Thyroid gland (tissue), 4 donors: ENCODE data around the gene MYL10. TPM values are rescaled to one million over a fixed set of nuclear protein-coding genes. Genes with fewer than 3 reads are reported as not detected.

ENCODE experiments used
- DNase-seq, 2 donors: peaks; one replicate each; pipeline ENCODE4 v3.0.0-alpha.2; 2019
- H3K27ac ChIP-seq, 3 donors: fragments of 200-600 bp; sonication (generic); 1 replicate in 2 of 3; 2 replicates in 1 of 3; pipeline ENCODE4 v1.5.1; 2016 to 2019; ENCODE audit warnings: mild to moderate bottlenecking in 1 of 3, moderate library complexity in 1 of 3
- H3K27me3 ChIP-seq: fragments of 200-600 bp; sonication (generic); one replicate; pipeline ENCODE4 v1.5.1; 2019
- H3K36me3 ChIP-seq, 2 donors: fragments of 200-600 bp; sonication (generic); one replicate each; pipeline ENCODE4 v1.5.1; 2016 to 2019
- H3K4me1 ChIP-seq, 2 donors: fragments of 200-600 bp; sonication (generic); one replicate each; pipeline ENCODE4 v1.5.1; 2017 to 2019
- H3K4me3 ChIP-seq, 3 donors: fragments of 200-600 bp; sonication (generic); replicated peaks in 1 of 3; 1 replicate in 2 of 3; 2 replicates in 1 of 3; pipeline ENCODE4 v1.5.1; 2016; ENCODE audit warnings: mild to moderate bottlenecking in 1 of 3
- H3K9me3 ChIP-seq: fragments of 200-600 bp; sonication (generic); one replicate; pipeline ENCODE4 v1.5.1; 2017
- CTCF ChIP-seq, 6 experiments: fragments of 200-600 bp in 3 of 6; fragments of 450-650 bp in 3 of 6; sonication (generic) in 3 of 6; IDR thresholded peaks; one replicate each; pipeline ENCODE4 v1.5.1; 2016 to 2019; ENCODE audit warnings: antibody characterized with exemption in 6 of 6, mild to moderate bottlenecking in 2 of 6, inconsistent platforms in 1 of 6, moderate library complexity in 1 of 6
- POLR2A ChIP-seq, 2 donors: fragments of 450-650 bp; IDR thresholded peaks; one replicate each; pipeline ENCODE4 v1.6.1; 2017; ENCODE audit warnings: antibody characterized with exemption in 2 of 2, mild to moderate bottlenecking in 2 of 2, moderate library complexity in 1 of 2
- WGBS, 2 donors: methylation state at CpG; one replicate each; pipeline ENCODE4 v1.1.5; 2017; 5-methylcytosine and 5-hydroxymethylcytosine counted together
- intact Hi-C: fragments of 100-400 bp; cut with DNase I; formaldehyde crosslinking; loops from one replicate; pipeline ENCODE4 v1.15.1; 2023
- total RNA-seq, 4 donors: library from RNA; depleted of rRNA; stranded (reverse); fragments of >200 nt; gene quantifications; one replicate each; pipeline ENCODE4 v1.2.3, GENCODE V29; 2016

The MYL10 gene
- total RNA-seq, 4 donors from 2014 or later = not detected

DNA sequence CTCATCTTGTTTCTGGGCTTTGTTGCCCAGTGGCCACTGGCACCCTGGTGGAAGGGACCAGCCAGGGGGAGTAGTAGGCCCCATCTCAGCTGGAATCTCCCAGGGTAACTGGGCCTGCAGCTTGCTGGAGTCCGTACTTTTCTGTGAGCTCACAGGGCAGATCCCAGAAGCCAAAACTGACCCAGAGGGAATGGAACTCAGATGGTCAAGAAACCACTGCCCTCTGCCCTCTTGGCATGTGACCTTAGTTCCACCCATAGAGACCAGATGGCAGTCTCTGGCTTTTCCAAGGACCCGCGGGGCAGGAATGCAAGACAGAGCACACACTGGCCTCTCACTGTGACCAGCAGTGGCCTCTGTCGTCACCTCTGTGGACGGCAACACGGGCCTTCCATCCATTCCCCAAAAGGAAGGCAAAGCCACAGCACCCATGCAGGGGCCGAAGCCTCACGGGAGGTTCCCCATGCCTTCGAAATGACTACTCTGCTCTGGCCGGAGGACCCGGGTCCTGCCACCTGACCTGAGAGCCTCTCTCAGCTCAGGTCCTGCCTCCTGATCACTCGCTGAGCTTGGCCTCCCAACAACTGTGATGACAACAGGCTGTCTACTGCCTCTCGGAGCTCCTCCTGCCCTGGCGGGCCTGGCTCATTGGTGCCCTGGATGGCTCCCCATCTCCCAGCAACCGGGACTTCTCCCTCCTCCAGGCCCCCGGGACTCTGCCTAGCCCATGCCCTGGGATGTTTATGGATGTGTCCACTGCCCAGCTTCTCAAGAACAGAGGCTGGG lies 29.9 kb downstream of the MYL10 start:
- peak; percentile 41 to 51 for DNase-seq
- Histone ChIP-seq H3K27ac (peak overlapping the region; percentile 79 to 90 (median 89)), H3K36me3 (no peaks in the 10 kb centered on the region), H3K9me3 (no peaks in the 10 kb centered on the region), H3K4me1 (peaks cover 13 to 24% of the 10 kb centered on the region in 2 donors), H3K27me3 (no peaks in the 10 kb centered on the region), H3K4me3 (no peak overlapping the region)
- no peak for TF ChIP-seq CTCF (IDR thresholded peaks at IDR 0.05)
- TF ChIP-seq POLR2A (IDR thresholded peaks at IDR 0.05) = no peak
- WGBS, 2 donors = 80 to 84% methylated on average over 13 of the region's 16 CpGs
- intact Hi-C loops = no loop called here

- Histone ChIP-seq H3K4me3 (no peak overlapping the region), H3K27me3 (no peaks in the 10 kb centered on the region), H3K27ac (peak overlapping the region; percentile 79 to 90 (median 89)), H3K9me3 (no peaks in the 10 kb centered on the region), H3K4me1 (peaks cover 13 to 24% of the 10 kb centered on the region in 2 donors), H3K36me3 (no peaks in the 10 kb centered on the region)
- intact Hi-C loops = no loop called here
- DNase-seq = peak; percentile 98
- WGBS, 2 donors = 48 to 61% methylated on average over 10 to 11 of the region's 18 CpGs
- TF ChIP-seq POLR2A (IDR thresholded peaks at IDR 0.05) (peak in 1 of 2 donors; percentile 46), CTCF (IDR thresholded peaks at IDR 0.05) (no peak)
Measured at GRCh38 chr7:101598422-101598985, 30.6 kb downstream of the MYL10 start.

- H3K4me1 ChIP-seq = peaks cover 13 to 24% of the 10 kb centered on the region in 2 donors
- WGBS, 2 donors = 54 to 77% methylated on average over 5 to 6 of the region's 6 CpGs
- TF ChIP-seq CTCF (IDR thresholded peaks at IDR 0.05) (no peak), POLR2A (IDR thresholded peaks at IDR 0.05) (no peak)
- H3K4me3 ChIP-seq = no peak overlapping the region
- H3K36me3 ChIP-seq = no peaks in the 10 kb centered on the region
- intact Hi-C loops = no loop called here
- no peaks in the 10 kb centered on the region for H3K27me3 ChIP-seq
- no peak for DNase-seq
- no peaks in the 10 kb centered on the region for H3K9me3 ChIP-seq
- peak overlapping the region; percentile 79 to 90 (median 89) for H3K27ac ChIP-seq
Measured at GRCh38 chr7:101597941-101598340, 31.2 kb downstream of the MYL10 start.

- TF ChIP-seq CTCF (IDR thresholded peaks at IDR 0.05) (no peak), POLR2A (IDR thresholded peaks at IDR 0.05) (no peak)
- Histone ChIP-seq H3K36me3 (no peaks in the 10 kb centered on the region), H3K27me3 (no peaks in the 10 kb centered on the region), H3K9me3 (no peaks in the 10 kb centered on the region), H3K4me1 (peaks cover 13 to 17% of the 10 kb centered on the region in 2 donors), H3K27ac (no peak overlapping the region), H3K4me3 (no peak overlapping the region)
- no peak for DNase-seq
- intact Hi-C loops = no loop called here
- WGBS, 2 donors = 68 to 77% methylated on average over 1 of the region's 1 CpG
Measured at GRCh38 chr7:101596898-101597297, 32.2 kb downstream of the MYL10 start.
